HL-60 (cell line): Measurements from ENCODE around the gene FCN2.

Experiments used
- CTCF ChIP-seq: IDR thresholded peaks from one replicate; pipeline ENCODE4 v1.5.1; 2011; ENCODE audit warnings: low read length, control low read depth, inconsistent platforms; ENCODE audit not compliant: insufficient read depth
- POLR2AphosphoS5 ChIP-seq: IDR thresholded peaks from 2 replicates; pipeline ENCODE4 v1.6.1; 2012; ENCODE audit warnings: low read depth
- REST ChIP-seq: IDR thresholded peaks from 2 replicates; pipeline ENCODE4 v1.6.1; 2012; ENCODE audit warnings: low read depth; ENCODE audit not compliant: insufficient replicate concordance
- SPI1 ChIP-seq: IDR thresholded peaks from 2 replicates; pipeline ENCODE4 v1.6.1; 2012; ENCODE audit warnings: low read depth, mild to moderate bottlenecking, borderline replicate concordance

DNA sequence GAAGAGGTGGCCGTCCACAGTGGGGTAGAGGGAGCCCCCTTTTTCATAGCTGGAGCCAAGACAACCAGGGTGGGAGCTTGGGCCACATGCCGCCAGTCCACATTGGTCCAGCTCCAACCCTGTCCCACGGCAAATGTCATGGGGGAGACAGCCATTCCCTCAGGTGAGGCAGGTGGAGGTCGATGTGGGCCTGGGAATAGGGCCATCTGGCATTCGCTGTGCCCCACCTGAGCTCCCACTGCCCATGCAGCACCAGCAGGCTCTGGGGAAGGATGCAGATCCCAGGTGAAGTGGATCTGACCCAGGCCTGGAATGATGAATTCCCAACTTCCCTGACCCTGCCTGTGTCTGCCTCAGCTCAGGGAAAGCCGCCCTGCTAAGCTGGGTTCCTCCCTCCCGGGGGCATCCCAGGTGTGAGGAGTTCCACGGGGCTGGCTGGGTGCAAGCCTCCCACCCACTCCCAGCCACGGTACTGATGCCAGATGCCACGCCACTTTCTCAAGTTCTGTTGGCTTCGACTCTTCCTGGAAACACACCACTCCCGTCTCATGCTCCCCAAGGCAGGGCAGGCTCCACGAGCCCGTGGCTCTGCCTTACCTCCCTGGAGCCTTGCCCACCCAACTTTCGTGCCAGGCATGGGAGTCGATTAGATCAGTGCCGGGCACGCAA, 25.2 kb upstream of the FCN2 start:
- TF ChIP-seq CTCF, result no peak
- TF ChIP-seq REST, result no peak
- no peak for TF ChIP-seq POLR2AphosphoS5
- no peak for TF ChIP-seq SPI1
